Esophagus squamous epithelium (tissue), 4 donors: Measurements from ENCODE around the gene C19orf81.

Experiments
- CTCF ChIP-seq, 6 experiments: fragments of 450-650 bp in 4 of 6; fragments of 200-600 bp in 2 of 6; sonication (generic) in 2 of 6; IDR thresholded peaks; one replicate each; pipeline ENCODE4 v1.5.1; 2016 to 2019; ENCODE audit warnings: antibody characterized with exemption in 6 of 6, mild to moderate bottlenecking in 4 of 6, moderate library complexity in 4 of 6
- POLR2A ChIP-seq, 4 donors: fragments of 450-650 bp; IDR thresholded peaks; one replicate each; pipeline ENCODE4 v1.6.1; 2017; ENCODE audit warnings: antibody characterized with exemption in 4 of 4, mild to moderate bottlenecking in 4 of 4, moderate library complexity in 3 of 4

DNA sequence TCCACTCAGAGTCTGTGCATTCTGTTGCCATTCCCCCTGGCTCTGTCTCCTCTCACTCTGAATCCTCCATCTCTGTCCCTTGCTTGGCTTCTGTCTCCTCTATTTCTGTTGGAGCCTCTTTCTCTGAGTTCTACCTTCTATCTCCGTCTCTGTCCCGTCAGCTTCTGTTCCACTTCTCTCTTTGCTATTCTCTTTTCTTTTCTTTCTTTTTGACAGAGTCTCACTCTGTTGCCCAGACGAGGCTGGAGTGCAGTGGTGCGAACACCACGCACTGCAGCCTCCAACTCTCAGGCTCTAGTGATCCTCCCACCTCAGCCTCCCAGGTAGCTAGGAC, 47.2 kb upstream of the C19orf81 start:
- TF ChIP-seq CTCF (IDR thresholded peaks at IDR 0.05), result no peak
- no peak for TF ChIP-seq POLR2A (IDR thresholded peaks at IDR 0.05)
